B cell (primary cell): Measurements from ENCODE around the gene MAP7D1.

ENCODE experiments used
- CTCF ChIP-seq: fragments of 200-600 bp; IDR thresholded peaks from one replicate; pipeline ENCODE4 v1.8.0; 2022; ENCODE audit warnings: antibody characterized with exemption, mild to moderate bottlenecking
- EZH2 ChIP-seq: IDR thresholded peaks from 2 replicates; pipeline ENCODE4 v1.6.1; 2012; ENCODE audit warnings: borderline replicate concordance, low read depth, mild to moderate bottlenecking, moderate library complexity, low read length; ENCODE audit not compliant: insufficient read depth, poor library complexity, severe bottlenecking

GRCh38 chr1:36137226-36137625 lies 18.7 kb upstream of the MAP7D1 start:
- TF ChIP-seq CTCF (no peak), EZH2 (no peak)
